DOHH2 (cell line): Measurements from ENCODE around the gene E2F2.

Experiments used
- CTCF ChIP-seq: fragments of 200-600 bp; sonication (generic); IDR thresholded peaks from one replicate; pipeline ENCODE4 v1.5.1; 2014; ENCODE audit warnings: antibody characterized with exemption, mild to moderate bottlenecking, low read depth, low read length; ENCODE audit not compliant: poor library complexity, severe bottlenecking
- EZH2phosphoT487 ChIP-seq: fragments of 200-600 bp; sonication (generic); IDR thresholded peaks from 2 replicates; pipeline ENCODE4 v1.6.1; 2017; ENCODE audit warnings: borderline replicate concordance, mild to moderate bottlenecking, antibody characterized with exemption, low read length, moderate library complexity, mixed read lengths

- no peak for TF ChIP-seq CTCF
- no peak for TF ChIP-seq EZH2phosphoT487
Measured at GRCh38 chr1:23528250-23528978, 2.6 kb downstream of the E2F2 start.
